Ascending aorta (tissue), 2 donors: Measurements from ENCODE around the gene SOD3. TPM values are rescaled to one million over a fixed set of nuclear protein-coding genes. Genes with fewer than 3 reads are reported as not detected.

ENCODE experiments used
- DNase-seq, 2 donors: peaks; one replicate each; pipeline ENCODE4 v3.0.0-alpha.2; 2019; ENCODE audit warnings: low spot score in 2 of 2
- H3K27ac ChIP-seq, 2 donors: fragments of 200-600 bp; sonication (generic); one replicate each; pipeline ENCODE4 v1.5.1; 2016 to 2017; ENCODE audit warnings: mild to moderate bottlenecking in 1 of 2
- H3K27me3 ChIP-seq: fragments of 200-600 bp; sonication (generic); one replicate; pipeline ENCODE4 v1.5.1; 2017
- H3K36me3 ChIP-seq, 2 donors: fragments of 200-600 bp; sonication (generic); one replicate each; pipeline ENCODE4 v1.5.1; 2016
- H3K4me1 ChIP-seq, 2 donors: fragments of 200-600 bp; sonication (generic); one replicate each; pipeline ENCODE4 v1.5.1; 2016 to 2017; ENCODE audit warnings: mild to moderate bottlenecking in 1 of 2
- H3K4me3 ChIP-seq, 2 donors: fragments of 200-600 bp; sonication (generic); one replicate each; pipeline ENCODE4 v1.5.1; 2016 to 2017; ENCODE audit warnings: mild to moderate bottlenecking in 1 of 2
- H3K9me3 ChIP-seq, 2 donors: fragments of 200-600 bp; sonication (generic); one replicate each; pipeline ENCODE4 v1.5.1; 2016
- CTCF ChIP-seq, 3 experiments: fragments of 200-600 bp in 2 of 3; fragments of 450-650 bp in 1 of 3; sonication (generic) in 2 of 3; IDR thresholded peaks; one replicate each; pipeline ENCODE4 v1.5.1; 2016 to 2019; ENCODE audit warnings: antibody characterized with exemption in 3 of 3, mild to moderate bottlenecking in 1 of 3, moderate library complexity in 1 of 3
- intact Hi-C: fragments of 100-400 bp; cut with DNase I; formaldehyde crosslinking; loops from one replicate; pipeline ENCODE4 v1.15.1; 2023
- total RNA-seq: library from RNA; depleted of rRNA; stranded (reverse); fragments of >200 nt; gene quantifications from one replicate; pipeline ENCODE4 v1.1.0, GENCODE V29; 2016

SOD3 gene
- total RNA-seq, 1 donor from 2014 or later: 893 TPM

- H3K9me3 ChIP-seq: no peaks in the 10 kb centered on the region
- DNase-seq: no peak
These were observed 9.7 kb downstream of the SOD3 start for GRCh38 chr4:24805067-24805466.

GRCh38 chr4:24805566-24805965 lies 10.2 kb downstream of the SOD3 start:
- TF ChIP-seq CTCF (IDR thresholded peaks at IDR 0.05): no peak
- no peak overlapping the region for H3K4me3 ChIP-seq
- H3K36me3 ChIP-seq: peaks cover 0 to 6% of the 10 kb centered on the region in 2 donors
- intact Hi-C loops: no loop called here
- peaks cover 7 to 23% of the 10 kb centered on the region in 2 donors for H3K4me1 ChIP-seq
- no peaks in the 10 kb centered on the region for H3K9me3 ChIP-seq
- no peak overlapping the region for H3K27ac ChIP-seq
- no peak for DNase-seq
- H3K27me3 ChIP-seq: no peaks in the 10 kb centered on the region

More at GRCh38 chr4:24805067-24805466, 9.7 kb downstream of the SOD3 start:
- Histone ChIP-seq H3K4me3 (no peak overlapping the region), H3K27me3 (no peaks in the 10 kb centered on the region), H3K36me3 (peaks cover 0 to 6% of the 10 kb centered on the region in 2 donors), H3K27ac (no peak overlapping the region), H3K4me1 (peaks cover 10 to 27% of the 10 kb centered on the region in 2 donors)
- intact Hi-C loops: no loop called here
- TF ChIP-seq CTCF (IDR thresholded peaks at IDR 0.05): no peak

- peaks cover 7 to 14% of the 10 kb centered on the region in 2 donors for H3K4me1 ChIP-seq
- intact Hi-C loops: no loop called here
- H3K4me3 ChIP-seq: no peak overlapping the region
- no peak for TF ChIP-seq CTCF (IDR thresholded peaks at IDR 0.05)
- no peaks in the 10 kb centered on the region for H3K9me3 ChIP-seq
- peaks cover 0 to 6% of the 10 kb centered on the region in 2 donors for H3K36me3 ChIP-seq
- no peak overlapping the region for H3K27ac ChIP-seq
- DNase-seq: no peak
- H3K27me3 ChIP-seq: no peaks in the 10 kb centered on the region
These were observed 11.0 kb downstream of the SOD3 start for GRCh38 chr4:24806206-24806990.

- Histone ChIP-seq H3K27me3 (no peaks in the 10 kb centered on the region), H3K4me3 (no peak overlapping the region), H3K36me3 (peaks cover 6 to 9% of the 10 kb centered on the region in 2 donors), H3K27ac (peak overlapping the region; percentile 1 to 29), H3K4me1 (peaks cover 2 to 3% of the 10 kb centered on the region in 2 donors), H3K9me3 (no peaks in the 10 kb centered on the region)
- intact Hi-C loops: no loop called here
- no peak for TF ChIP-seq CTCF (IDR thresholded peaks at IDR 0.05)
- no peak for DNase-seq
These were observed 12.2 kb downstream of the SOD3 start for GRCh38 chr4:24807611-24808010.

- peaks cover 0 to 3% of the 10 kb centered on the region in 2 donors for H3K4me1 ChIP-seq
These were observed 12.9 kb downstream of the SOD3 start for GRCh38 chr4:24808261-24808660.

More at GRCh38 chr4:24808261-24808660, 12.9 kb downstream of the SOD3 start:
- no peak for DNase-seq
- intact Hi-C loops: no loop called here
- no peak for TF ChIP-seq CTCF (IDR thresholded peaks at IDR 0.05)
- H3K27me3 ChIP-seq: no peaks in the 10 kb centered on the region
- H3K4me3 ChIP-seq: no peak overlapping the region
- peaks cover 6 to 13% of the 10 kb centered on the region in 2 donors for H3K36me3 ChIP-seq
- H3K9me3 ChIP-seq: no peaks in the 10 kb centered on the region
- H3K27ac ChIP-seq: no peak overlapping the region
